NCI-H82 treated with DMSO at 0.1 percent for 48 hours (cell line): ENCODE data around the gene SLC41A3.

ENCODE experiments used
- DNase-seq: peaks from one replicate; lab custom pipeline; 2025; ENCODE audit not compliant: unreplicated experiment; lab: John Stamatoyannopoulos, UW

Gene SLC41A3

GRCh38 chr3:126083913-126084767 lies at the start of gene SLC41A3:
TSS of gene SLC41A3 (minus strand) at chr3:126084124. CDS start at chr3:126068219, 15,905 bp downstream.
- DNase-seq = peak; percentile 63

GRCh38 chr3:126133606-126134005 lies 49.7 kb upstream of the SLC41A3 start:
- DNase-seq = no peak

DNA sequence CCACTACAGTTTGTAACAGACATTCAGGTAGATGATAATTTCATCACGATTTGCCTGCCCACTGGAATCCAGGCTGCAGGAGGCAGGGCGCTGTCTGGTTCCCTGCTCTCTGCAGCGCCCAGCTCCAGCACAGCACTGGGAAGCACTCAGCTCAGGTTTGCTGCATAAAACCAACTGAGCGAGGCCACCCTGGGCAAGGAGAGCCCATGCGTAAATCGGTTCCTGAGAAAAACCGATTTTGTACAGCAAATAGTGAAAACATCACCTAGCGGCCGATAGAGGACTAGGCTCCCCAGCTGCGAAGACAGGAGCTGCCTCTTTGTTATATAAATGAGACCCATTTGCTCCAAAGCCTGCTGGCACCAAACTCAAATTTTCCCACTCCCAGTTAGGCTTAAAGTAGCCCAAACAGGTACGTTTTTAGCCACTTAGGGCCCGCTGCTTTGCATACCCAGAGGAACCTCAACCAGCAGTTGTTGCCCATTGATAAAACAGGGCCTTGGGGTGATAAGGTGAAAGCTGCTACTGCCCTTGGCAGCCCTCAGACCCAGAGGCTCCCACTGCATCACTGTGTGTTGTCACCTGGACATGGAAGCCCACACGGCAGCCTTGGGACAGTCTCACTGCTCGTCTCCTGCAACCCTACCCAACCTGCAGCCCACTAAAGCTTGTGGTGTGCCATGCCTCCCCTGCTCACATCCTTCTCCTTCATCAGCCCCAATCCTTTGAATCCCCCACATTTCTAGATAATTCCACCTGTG lies 49.0 kb upstream of the SLC41A3 start:
- no peak for DNase-seq

DNA sequence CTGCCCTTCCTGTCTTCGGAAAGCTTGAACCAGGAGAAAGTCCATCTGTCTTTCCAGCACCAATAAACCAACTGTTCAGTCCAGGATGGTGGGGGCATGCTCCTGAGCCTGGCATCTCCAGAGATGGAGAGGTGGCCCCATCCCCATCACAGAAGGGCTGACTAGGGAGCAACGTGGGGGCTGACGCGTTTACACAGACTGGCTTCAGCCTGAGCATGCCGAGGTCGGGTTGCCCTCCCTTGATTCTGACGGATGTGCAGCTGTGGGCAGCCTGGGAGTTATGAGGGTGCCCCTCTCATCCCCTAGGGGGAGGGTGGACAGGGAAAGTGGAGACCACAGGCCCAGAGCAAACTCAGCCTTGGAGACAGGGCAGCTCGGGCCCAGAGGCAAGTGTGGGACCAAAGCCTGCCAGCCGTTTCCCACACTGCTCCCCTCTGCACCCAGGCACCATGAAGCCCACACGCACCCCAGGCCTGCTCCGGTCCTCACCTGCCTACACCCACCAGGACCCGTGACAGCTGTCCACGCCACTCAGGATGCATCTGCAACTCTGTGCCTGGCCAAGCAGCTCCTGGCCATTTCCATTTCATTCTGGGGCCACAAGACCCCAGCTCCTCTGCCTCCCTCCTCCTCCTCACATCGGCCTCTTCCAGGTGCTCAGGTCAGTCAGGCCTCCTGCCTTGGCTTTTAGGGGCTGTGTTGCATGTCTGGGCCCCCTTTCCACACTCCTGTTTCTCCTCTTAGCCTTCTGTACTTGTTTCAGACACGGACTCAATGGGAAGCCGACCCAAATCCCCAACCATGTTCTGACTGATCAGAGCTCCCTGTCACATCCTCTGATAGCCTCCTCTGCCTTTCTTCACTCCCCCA lies 48.2 kb upstream of the SLC41A3 start:
- DNase-seq = no peak

GRCh38 chr3:126130981-126131745 lies 47.2 kb upstream of the SLC41A3 start:
- DNase-seq = no peak

DNA sequence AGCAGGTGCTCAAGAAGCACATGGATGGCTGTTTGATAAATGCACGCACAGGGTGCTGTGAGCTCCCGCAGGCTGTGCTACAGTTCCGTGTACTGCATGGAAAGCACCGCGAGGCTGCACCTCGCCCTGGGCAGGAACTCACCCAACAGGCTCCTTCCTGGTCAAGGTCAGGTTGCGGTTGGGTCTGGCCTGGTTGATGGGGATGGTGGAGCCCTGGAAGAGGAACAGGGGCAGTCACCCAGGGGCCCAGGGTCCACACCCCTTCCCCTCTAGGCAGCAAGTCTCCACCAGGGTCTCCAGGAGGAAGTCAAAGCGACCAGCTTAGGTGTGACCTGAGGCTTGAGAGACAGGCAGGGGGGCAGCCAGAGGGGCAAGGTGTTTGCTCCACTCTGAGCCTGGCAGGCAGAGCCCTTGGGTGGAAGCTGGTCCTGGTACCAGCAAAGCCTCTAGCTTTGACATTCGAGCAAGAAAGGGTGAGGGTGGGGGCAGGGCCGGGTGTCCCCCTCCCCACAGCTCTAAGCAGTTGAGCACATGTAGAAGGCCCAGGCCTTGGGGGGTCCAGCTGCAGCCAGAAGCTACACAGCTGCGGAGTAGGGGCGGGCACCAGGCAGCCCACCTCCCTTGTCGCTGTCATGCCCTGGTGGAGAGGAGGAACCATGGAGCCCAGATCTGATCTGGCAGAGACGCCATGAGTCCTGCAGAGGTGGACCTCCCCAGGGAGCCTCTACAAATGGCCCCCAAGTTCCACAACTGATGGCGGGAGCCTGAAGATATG lies 46.3 kb upstream of the SLC41A3 start:
- no peak for DNase-seq

- no peak for DNase-seq
Observed at GRCh38 chr3:126129398-126129891, 45.5 kb upstream of the SLC41A3 start.

DNA sequence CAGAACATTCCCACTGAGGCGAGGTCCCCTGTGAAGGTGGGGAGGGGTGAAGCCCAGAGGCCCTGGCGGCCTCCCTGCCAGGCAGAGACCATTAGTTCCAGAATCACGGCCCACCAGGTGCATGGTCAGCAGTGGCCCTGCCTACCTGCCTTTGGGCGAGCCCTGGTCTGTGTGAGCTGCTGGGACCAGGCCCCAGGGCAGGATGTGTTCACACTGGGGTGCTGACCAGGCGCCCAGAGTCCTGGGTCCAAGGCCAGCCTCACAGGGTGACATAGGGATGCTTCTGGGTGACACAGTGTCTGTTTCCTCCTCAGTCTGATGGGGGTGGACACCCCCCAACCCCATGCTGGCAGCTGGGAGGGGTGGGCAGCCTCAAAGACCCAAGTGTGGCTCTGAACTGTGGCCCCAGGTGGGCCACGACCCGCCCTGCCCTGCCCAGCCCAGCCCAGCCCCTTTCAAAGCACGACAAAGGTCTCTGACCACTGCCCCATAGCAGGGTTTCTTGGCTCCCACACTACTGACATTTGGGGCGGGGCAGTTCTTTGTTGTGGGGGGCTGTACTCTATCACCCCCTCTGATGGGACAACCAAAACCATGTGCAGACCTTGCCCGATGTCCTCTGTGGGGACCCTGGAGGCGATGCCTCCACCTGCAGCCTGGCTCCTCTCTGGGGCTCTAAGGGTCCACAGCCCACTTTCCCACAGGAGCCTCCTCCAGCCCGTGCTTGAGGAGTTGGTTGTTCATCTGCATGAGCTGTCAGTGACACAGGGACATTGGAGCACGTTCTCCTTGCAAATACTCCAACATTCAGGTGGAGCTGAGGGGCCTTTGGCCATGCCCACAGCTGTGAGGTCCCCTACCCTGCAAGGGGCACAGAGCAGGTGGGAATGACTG lies 44.8 kb upstream of the SLC41A3 start:
- DNase-seq = no peak

GRCh38 chr3:126127904-126128303 lies 44.0 kb upstream of the SLC41A3 start:
- no peak for DNase-seq

GRCh38 chr3:126127452-126127851 lies 43.5 kb upstream of the SLC41A3 start:
- DNase-seq = no peak

DNA sequence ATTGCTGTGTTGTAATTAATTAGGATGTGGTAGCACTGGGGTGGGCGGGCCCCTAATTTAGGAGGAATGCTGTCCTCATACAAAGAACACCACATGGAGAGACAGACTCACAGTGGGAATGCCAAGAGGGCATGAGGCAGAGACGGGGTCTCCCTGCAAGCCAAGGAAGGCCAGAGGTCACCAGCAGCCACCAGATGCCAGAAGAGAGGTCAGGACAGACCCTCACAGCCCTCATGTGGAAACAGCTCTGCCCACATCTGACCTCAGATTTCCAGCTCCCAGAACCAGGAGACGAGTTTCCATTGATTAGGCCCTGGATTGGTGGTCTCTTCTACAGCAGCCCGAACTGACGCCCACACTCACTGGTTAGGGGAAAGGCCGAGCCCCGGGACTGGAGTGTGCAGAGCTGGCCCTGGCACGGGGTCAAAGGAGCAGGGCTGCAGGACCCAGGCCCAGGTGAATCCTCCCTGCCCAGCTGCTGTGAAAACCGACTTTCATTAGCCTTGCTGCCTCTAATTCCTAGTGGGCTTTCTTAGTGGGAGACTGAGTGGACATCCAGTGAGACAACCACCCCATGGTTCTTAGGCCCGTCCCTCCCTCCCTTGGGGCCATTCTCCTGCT lies 43.0 kb upstream of the SLC41A3 start:
- DNase-seq = no peak

DNA sequence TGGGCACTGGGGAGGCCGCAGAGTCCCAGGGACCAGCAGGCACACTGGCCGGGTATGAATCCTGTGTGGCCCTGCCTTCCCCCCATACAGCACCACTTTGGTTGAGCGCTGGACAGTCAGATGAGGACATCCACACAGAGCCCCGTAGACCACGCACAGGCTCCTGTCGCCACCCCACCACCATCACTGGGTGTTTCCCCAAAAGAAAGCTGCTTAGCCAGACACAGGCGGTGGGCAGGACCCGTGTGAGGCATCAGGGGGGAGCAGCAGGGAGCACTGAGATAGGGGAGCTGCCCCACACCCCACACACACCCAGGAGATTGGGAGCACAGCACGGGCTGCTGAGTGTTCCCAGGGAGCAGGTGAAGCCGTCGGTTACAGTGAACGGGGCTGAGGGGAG lies 42.4 kb upstream of the SLC41A3 start:
- no peak for DNase-seq

DNA sequence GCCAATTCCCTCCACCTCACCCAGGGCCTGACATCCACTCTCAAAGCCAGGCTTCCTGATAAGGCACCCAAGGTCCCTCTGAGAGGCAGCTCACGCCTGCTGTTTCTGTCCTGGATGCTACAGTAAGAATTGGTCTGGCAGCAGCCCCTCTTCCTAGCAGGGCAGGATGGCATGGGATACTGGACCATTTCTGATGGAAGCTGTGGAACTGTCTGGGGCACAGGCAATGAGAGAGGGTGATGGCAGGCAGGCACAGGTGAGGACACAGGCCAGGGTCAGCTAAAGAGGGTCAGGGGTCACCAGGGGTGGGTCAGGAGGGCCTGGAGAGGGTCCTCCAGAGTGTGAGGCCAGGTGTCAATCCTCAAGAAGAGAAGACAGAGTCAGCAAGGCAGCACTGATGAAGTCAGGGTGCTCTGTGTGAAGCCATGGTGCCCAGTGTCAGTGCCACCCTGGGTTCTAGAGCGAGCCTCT lies 41.9 kb upstream of the SLC41A3 start:
- no peak for DNase-seq

DNA sequence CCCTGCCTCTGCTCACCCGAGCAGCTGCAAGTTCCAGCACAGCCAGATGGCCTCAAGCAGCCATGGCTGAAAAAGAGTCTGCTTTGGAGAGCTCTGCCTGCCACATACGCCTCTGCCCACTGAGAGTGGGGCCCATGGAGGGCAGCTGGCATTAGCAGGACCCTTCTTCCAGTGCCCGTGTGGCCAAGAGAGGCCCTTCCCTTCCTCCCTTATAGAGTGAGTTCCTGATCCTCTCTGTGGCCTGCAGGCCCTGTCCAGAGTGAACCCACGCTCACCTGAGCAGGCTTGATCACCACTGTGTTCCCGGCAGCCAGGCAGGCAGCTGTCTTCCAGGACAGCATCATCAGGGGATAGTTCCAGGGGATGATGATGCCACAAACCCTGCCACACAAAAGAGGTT lies 41.4 kb upstream of the SLC41A3 start:
- no peak for DNase-seq

DNA sequence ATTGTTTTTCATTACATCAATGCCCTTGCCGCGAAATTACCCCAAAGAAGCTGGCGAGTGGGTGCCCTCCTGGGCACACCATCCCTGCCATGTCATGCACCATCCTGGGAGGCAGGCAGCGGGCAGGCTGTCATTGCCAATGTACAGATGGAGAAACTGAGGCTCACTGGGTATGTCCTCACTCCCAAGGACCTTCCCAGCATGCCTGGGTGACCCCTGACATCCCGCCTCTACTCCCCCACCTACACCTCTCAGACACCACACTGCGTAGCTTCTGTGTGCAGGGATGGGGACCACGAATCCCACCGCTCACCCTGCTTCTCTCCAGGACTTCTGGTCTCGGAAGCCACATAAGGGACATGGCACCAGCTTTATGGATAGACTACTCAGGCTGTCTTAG lies 41.0 kb upstream of the SLC41A3 start:
- DNase-seq = no peak

- DNase-seq = no peak
Observed at GRCh38 chr3:126124148-126124868, 40.4 kb upstream of the SLC41A3 start.

DNA sequence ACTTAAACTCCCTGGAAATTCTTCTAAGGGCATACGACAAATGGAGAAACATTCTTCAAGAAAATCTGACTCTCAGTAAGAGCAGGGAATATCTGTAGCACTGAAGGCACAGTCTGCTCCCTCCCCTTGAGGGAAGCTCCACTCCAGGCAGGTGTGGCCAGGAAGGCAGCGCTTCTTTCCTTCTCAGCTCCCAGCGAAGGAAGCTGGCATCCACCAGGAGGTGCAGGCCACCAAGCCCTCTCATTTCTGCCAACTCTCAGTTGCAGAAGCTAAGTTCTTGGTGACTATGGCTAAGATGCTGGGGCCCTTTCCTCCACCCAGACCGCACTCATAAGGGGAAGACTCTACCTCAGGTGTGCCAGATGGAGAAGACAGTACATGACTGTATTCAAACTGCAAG lies 37.7 kb upstream of the SLC41A3 start:
- DNase-seq = no peak
